ENCODE measurements around the gene EFHC2. TPM values are rescaled to one million over a fixed set of nuclear protein-coding genes. Genes with fewer than 3 reads are reported as not detected.

EFHC2 gene
- total and polyA plus RNA-seq, 2 donors = 0.80 to 3.8 TPM

GRCh38 chrX:44338361-44338760 lies 5.1 kb downstream of the EFHC2 start:
- H3K4me3 ChIP-seq (ENCODE audit: low read length in 2 of 2) = no peak overlapping the region
- H3K36me3 ChIP-seq (ENCODE audit: control insufficient read depth in 2 of 2, insufficient read depth in 2 of 2, low read length in 1 of 2) = no peaks in the 10 kb centered on the region
- no peak overlapping the region for H3K27ac ChIP-seq (ENCODE audit: low read depth in 1 of 2, low read length in 1 of 2)
- peaks cover 0 to 3% of the 10 kb centered on the region in 2 donors for H3K27me3 ChIP-seq (ENCODE audit: control insufficient read depth in 2 of 2, insufficient read depth in 1 of 2, low read length in 1 of 2)
- 92% methylated on average over 5 of the region's 5 CpGs for WGBS
- peaks cover 0 to 2% of the 10 kb centered on the region in 2 donors for H3K4me1 ChIP-seq (ENCODE audit: control insufficient read depth in 2 of 2, insufficient read depth in 2 of 2, low read length in 2 of 2)
- no peaks in the 10 kb centered on the region for H3K9me3 ChIP-seq (ENCODE audit: control insufficient read depth in 2 of 2, insufficient read depth in 1 of 2, low read length in 1 of 2)
- DNase-seq (ENCODE audit: low read depth in 6 of 9, low spot score in 9 of 9) = no peak

GRCh38 chrX:44332437-44332836 lies 11.0 kb downstream of the EFHC2 start:
- 100% methylated on average over 1 of the region's 1 CpG for WGBS

GRCh38 chrX:44330227-44330626 lies 13.2 kb downstream of the EFHC2 start:
- Histone ChIP-seq H3K36me3 (ENCODE audit: control insufficient read depth in 2 of 2, insufficient read depth in 2 of 2, low read length in 1 of 2) (no peaks in the 10 kb centered on the region), H3K9me3 (ENCODE audit: control insufficient read depth in 2 of 2, insufficient read depth in 1 of 2, low read length in 1 of 2) (no peaks in the 10 kb centered on the region), H3K4me1 (ENCODE audit: control insufficient read depth in 2 of 2, insufficient read depth in 2 of 2, low read length in 2 of 2) (no peaks in the 10 kb centered on the region), H3K27ac (ENCODE audit: low read depth in 1 of 2, low read length in 1 of 2) (no peak overlapping the region), H3K4me3 (ENCODE audit: low read length in 2 of 2) (no peak overlapping the region), H3K27me3 (ENCODE audit: control insufficient read depth in 2 of 2, insufficient read depth in 1 of 2, low read length in 1 of 2) (no peaks in the 10 kb centered on the region)
- 11% methylated on average over 3 of the region's 3 CpGs for WGBS
- peak in 1 of 9 donors; percentile 37 for DNase-seq (ENCODE audit: low read depth in 6 of 9, low spot score in 9 of 9)

More at GRCh38 chrX:44332437-44332836, 11.0 kb downstream of the EFHC2 start:
- H3K27me3 ChIP-seq (ENCODE audit: control insufficient read depth in 2 of 2, insufficient read depth in 1 of 2, low read length in 1 of 2) = no peaks in the 10 kb centered on the region
- H3K9me3 ChIP-seq (ENCODE audit: control insufficient read depth in 2 of 2, insufficient read depth in 1 of 2, low read length in 1 of 2) = no peaks in the 10 kb centered on the region
- no peak for DNase-seq (ENCODE audit: low read depth in 6 of 9, low spot score in 9 of 9)
- H3K27ac ChIP-seq (ENCODE audit: low read depth in 1 of 2, low read length in 1 of 2) = no peak overlapping the region
- no peak overlapping the region for H3K4me3 ChIP-seq (ENCODE audit: low read length in 2 of 2)
- H3K36me3 ChIP-seq (ENCODE audit: control insufficient read depth in 2 of 2, insufficient read depth in 2 of 2, low read length in 1 of 2) = no peaks in the 10 kb centered on the region
- H3K4me1 ChIP-seq (ENCODE audit: control insufficient read depth in 2 of 2, insufficient read depth in 2 of 2, low read length in 2 of 2) = no peaks in the 10 kb centered on the region

- H3K36me3 ChIP-seq (ENCODE audit: control insufficient read depth in 2 of 2, insufficient read depth in 2 of 2, low read length in 1 of 2) = no peaks in the 10 kb centered on the region
- no peaks in the 10 kb centered on the region for H3K27me3 ChIP-seq (ENCODE audit: control insufficient read depth in 2 of 2, insufficient read depth in 1 of 2, low read length in 1 of 2)
- no peaks in the 10 kb centered on the region for H3K4me1 ChIP-seq (ENCODE audit: control insufficient read depth in 2 of 2, insufficient read depth in 2 of 2, low read length in 2 of 2)
- H3K27ac ChIP-seq (ENCODE audit: low read depth in 1 of 2, low read length in 1 of 2) = no peak overlapping the region
- no peaks in the 10 kb centered on the region for H3K9me3 ChIP-seq (ENCODE audit: control insufficient read depth in 2 of 2, insufficient read depth in 1 of 2, low read length in 1 of 2)
- no peak overlapping the region for H3K4me3 ChIP-seq (ENCODE audit: low read length in 2 of 2)
- WGBS = 92% methylated on average over 1 of the region's 1 CpG
- DNase-seq (ENCODE audit: low read depth in 6 of 9, low spot score in 9 of 9) = no peak
Measured at GRCh38 chrX:44319550-44319949, 23.9 kb downstream of the EFHC2 start.

GRCh38 chrX:44317181-44317580 lies 26.3 kb downstream of the EFHC2 start:
- no peaks in the 10 kb centered on the region for H3K36me3 ChIP-seq (ENCODE audit: control insufficient read depth in 2 of 2, insufficient read depth in 2 of 2, low read length in 1 of 2)
- H3K9me3 ChIP-seq (ENCODE audit: control insufficient read depth in 2 of 2, insufficient read depth in 1 of 2, low read length in 1 of 2) = no peaks in the 10 kb centered on the region
- no peak overlapping the region for H3K27ac ChIP-seq (ENCODE audit: low read depth in 1 of 2, low read length in 1 of 2)
- no peaks in the 10 kb centered on the region for H3K4me1 ChIP-seq (ENCODE audit: control insufficient read depth in 2 of 2, insufficient read depth in 2 of 2, low read length in 2 of 2)
- WGBS = 97% methylated on average over 2 of the region's 2 CpGs
- no peak overlapping the region for H3K4me3 ChIP-seq (ENCODE audit: low read length in 2 of 2)
- no peaks in the 10 kb centered on the region for H3K27me3 ChIP-seq (ENCODE audit: control insufficient read depth in 2 of 2, insufficient read depth in 1 of 2, low read length in 1 of 2)
- no peak for DNase-seq (ENCODE audit: low read depth in 6 of 9, low spot score in 9 of 9)

GRCh38 chrX:44314808-44315207 lies 28.7 kb downstream of the EFHC2 start:
- Histone ChIP-seq H3K9me3 (ENCODE audit: control insufficient read depth in 2 of 2, insufficient read depth in 1 of 2, low read length in 1 of 2) (no peaks in the 10 kb centered on the region), H3K4me3 (ENCODE audit: low read length in 2 of 2) (no peak overlapping the region), H3K27ac (ENCODE audit: low read depth in 1 of 2, low read length in 1 of 2) (no peak overlapping the region), H3K36me3 (ENCODE audit: control insufficient read depth in 2 of 2, insufficient read depth in 2 of 2, low read length in 1 of 2) (no peaks in the 10 kb centered on the region), H3K4me1 (ENCODE audit: control insufficient read depth in 2 of 2, insufficient read depth in 2 of 2, low read length in 2 of 2) (no peaks in the 10 kb centered on the region), H3K27me3 (ENCODE audit: control insufficient read depth in 2 of 2, insufficient read depth in 1 of 2, low read length in 1 of 2) (peaks cover 0 to 4% of the 10 kb centered on the region in 2 donors)
- no peak for DNase-seq (ENCODE audit: low read depth in 6 of 9, low spot score in 9 of 9)
- WGBS = 17% methylated on average over 5 of the region's 5 CpGs

DNA sequence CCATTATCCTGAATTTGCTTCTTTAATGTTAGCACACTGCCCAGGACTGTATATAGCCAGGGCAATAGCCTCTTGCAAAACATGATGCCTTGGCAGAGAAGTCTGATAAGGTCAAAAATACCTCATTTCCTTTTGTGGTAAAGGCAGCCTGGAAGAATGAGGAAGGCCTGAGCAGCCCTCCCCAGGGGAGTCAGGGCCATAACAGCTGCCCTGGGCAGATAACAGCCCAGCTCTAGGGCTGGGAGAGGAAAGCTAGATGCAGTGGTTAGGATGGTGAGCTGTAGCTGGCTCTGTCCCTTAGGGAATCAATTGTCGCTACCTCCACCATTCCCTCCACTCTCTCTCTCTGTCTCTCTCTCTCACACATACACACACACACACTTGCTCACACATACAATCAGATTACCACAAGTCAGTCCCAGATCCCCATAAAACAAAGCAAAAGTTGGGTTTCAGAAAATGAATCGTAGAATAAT lies 29.2 kb downstream of the EFHC2 start:
- WGBS = 44% methylated on average over 2 of the region's 2 CpGs
- no peak overlapping the region for H3K4me3 ChIP-seq (ENCODE audit: low read length in 2 of 2)
- H3K36me3 ChIP-seq (ENCODE audit: control insufficient read depth in 2 of 2, insufficient read depth in 2 of 2, low read length in 1 of 2) = no peaks in the 10 kb centered on the region
- H3K27me3 ChIP-seq (ENCODE audit: control insufficient read depth in 2 of 2, insufficient read depth in 1 of 2, low read length in 1 of 2) = peaks cover 0 to 4% of the 10 kb centered on the region in 2 donors
- no peaks in the 10 kb centered on the region for H3K9me3 ChIP-seq (ENCODE audit: control insufficient read depth in 2 of 2, insufficient read depth in 1 of 2, low read length in 1 of 2)
- H3K27ac ChIP-seq (ENCODE audit: low read depth in 1 of 2, low read length in 1 of 2) = no peak overlapping the region
- DNase-seq (ENCODE audit: low read depth in 6 of 9, low spot score in 9 of 9) = peak in 1 of 9 donors; percentile 15
- H3K4me1 ChIP-seq (ENCODE audit: control insufficient read depth in 2 of 2, insufficient read depth in 2 of 2, low read length in 2 of 2) = no peaks in the 10 kb centered on the region

DNA sequence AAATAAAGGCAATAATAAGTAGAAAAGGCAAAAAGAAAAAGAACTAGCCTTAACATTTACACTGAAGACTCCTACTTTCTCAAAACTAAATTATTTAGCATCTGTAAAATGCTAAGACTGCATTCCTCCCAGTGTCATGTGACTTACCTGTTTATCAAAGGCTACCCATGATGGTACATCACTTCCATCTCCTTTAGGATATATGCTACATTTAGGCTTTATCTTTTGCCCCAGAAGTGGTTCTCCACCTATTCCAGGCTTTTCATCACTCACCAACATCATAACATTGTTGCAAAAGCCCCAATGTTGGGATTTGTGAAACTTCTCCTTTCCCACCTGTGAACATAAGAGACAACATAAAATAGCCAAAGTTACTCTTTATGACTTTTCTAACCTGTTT lies 31.1 kb downstream of the EFHC2 start:
- H3K27me3 ChIP-seq (ENCODE audit: control insufficient read depth in 2 of 2, insufficient read depth in 1 of 2, low read length in 1 of 2) = peaks cover 0 to 4% of the 10 kb centered on the region in 2 donors
- DNase-seq (ENCODE audit: low read depth in 6 of 9, low spot score in 9 of 9) = no peak
- no peaks in the 10 kb centered on the region for H3K9me3 ChIP-seq (ENCODE audit: control insufficient read depth in 2 of 2, insufficient read depth in 1 of 2, low read length in 1 of 2)
- no peak overlapping the region for H3K27ac ChIP-seq (ENCODE audit: low read depth in 1 of 2, low read length in 1 of 2)
- no peak overlapping the region for H3K4me3 ChIP-seq (ENCODE audit: low read length in 2 of 2)
- no peaks in the 10 kb centered on the region for H3K4me1 ChIP-seq (ENCODE audit: control insufficient read depth in 2 of 2, insufficient read depth in 2 of 2, low read length in 2 of 2)
- H3K36me3 ChIP-seq (ENCODE audit: control insufficient read depth in 2 of 2, insufficient read depth in 2 of 2, low read length in 1 of 2) = no peaks in the 10 kb centered on the region

DNA sequence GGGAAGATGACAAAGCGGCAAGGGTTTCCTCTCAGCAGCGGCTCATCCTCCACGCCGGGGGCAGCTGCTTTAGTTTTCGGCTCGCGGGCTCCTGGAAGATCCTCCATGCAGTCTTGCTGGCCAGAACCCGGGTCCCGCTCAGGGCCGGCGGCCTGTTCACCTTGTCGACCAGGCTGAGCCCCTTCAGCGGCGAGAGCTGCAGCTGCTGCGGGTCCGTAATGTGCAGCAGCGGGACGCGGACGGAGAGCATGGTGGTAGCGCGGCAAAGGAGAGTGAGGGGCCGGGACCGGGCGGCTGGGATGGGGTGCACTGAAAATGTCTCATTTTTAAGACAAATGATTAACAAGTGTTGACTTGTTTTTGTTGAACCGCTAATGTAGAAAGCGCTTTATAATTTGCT lies 33.2 kb downstream of the EFHC2 start:
- Histone ChIP-seq H3K4me1 (ENCODE audit: control insufficient read depth in 2 of 2, insufficient read depth in 2 of 2, low read length in 2 of 2) (no peaks in the 10 kb centered on the region), H3K36me3 (ENCODE audit: control insufficient read depth in 2 of 2, insufficient read depth in 2 of 2, low read length in 1 of 2) (no peaks in the 10 kb centered on the region), H3K27ac (ENCODE audit: low read depth in 1 of 2, low read length in 1 of 2) (no peak overlapping the region), H3K4me3 (ENCODE audit: low read length in 2 of 2) (no peak overlapping the region), H3K27me3 (ENCODE audit: control insufficient read depth in 2 of 2, insufficient read depth in 1 of 2, low read length in 1 of 2) (peaks cover 0 to 4% of the 10 kb centered on the region in 2 donors), H3K9me3 (ENCODE audit: control insufficient read depth in 2 of 2, insufficient read depth in 1 of 2, low read length in 1 of 2) (no peaks in the 10 kb centered on the region)
- no peak for DNase-seq (ENCODE audit: low read depth in 6 of 9, low spot score in 9 of 9)
- WGBS = 98% methylated on average over 27 of the region's 27 CpGs

DNA sequence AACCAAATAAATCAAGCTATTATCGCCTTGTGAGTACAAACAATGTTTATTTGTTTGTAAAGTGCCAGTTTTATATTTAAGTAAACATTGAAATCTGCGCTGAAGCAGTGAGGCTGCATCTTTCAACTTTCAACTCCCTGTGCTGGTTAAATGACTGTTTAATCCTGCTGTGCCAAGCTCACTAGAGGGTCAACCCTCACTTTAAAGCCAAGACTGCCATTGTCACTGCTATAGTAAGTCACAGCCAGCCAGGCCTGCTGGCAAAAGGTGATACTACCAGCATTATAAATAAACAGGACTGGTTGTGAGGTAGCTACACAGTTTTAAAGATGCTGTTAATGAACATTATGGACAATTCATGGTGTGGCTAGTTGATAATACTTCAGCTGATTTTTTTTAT lies 34.6 kb downstream of the EFHC2 start:
- H3K36me3 ChIP-seq (ENCODE audit: control insufficient read depth in 2 of 2, insufficient read depth in 2 of 2, low read length in 1 of 2) = no peaks in the 10 kb centered on the region

More for the DNA sequence above, 34.6 kb downstream of the EFHC2 start:
- no peak for DNase-seq (ENCODE audit: low read depth in 6 of 9, low spot score in 9 of 9)
- no peaks in the 10 kb centered on the region for H3K4me1 ChIP-seq (ENCODE audit: control insufficient read depth in 2 of 2, insufficient read depth in 2 of 2, low read length in 2 of 2)
- H3K27ac ChIP-seq (ENCODE audit: low read depth in 1 of 2, low read length in 1 of 2) = no peak overlapping the region
- WGBS = 99% methylated on average over 2 of the region's 2 CpGs
- H3K4me3 ChIP-seq (ENCODE audit: low read length in 2 of 2) = no peak overlapping the region
- peaks cover 0 to 4% of the 10 kb centered on the region in 2 donors for H3K27me3 ChIP-seq (ENCODE audit: control insufficient read depth in 2 of 2, insufficient read depth in 1 of 2, low read length in 1 of 2)
- no peaks in the 10 kb centered on the region for H3K9me3 ChIP-seq (ENCODE audit: control insufficient read depth in 2 of 2, insufficient read depth in 1 of 2, low read length in 1 of 2)
